GM10266 (cell line): ENCODE results near the gene ANKS1A.

Experiments used
- DNase-seq: peaks from one replicate; pipeline ENCODE4 v3.0.0; 2012; ENCODE audit errors: extremely low spot score
- TF ChIP-seq, protein P1 (sequence below): IDR thresholded peaks from 2 replicates; pipeline ENCODE4 v1.5.1; 2012; ENCODE audit warnings: mild to moderate bottlenecking, low read depth; ENCODE audit not compliant: control insufficient read depth, insufficient read depth; ENCODE audit errors: missing control alignments

The ANKS1A gene

DNA sequence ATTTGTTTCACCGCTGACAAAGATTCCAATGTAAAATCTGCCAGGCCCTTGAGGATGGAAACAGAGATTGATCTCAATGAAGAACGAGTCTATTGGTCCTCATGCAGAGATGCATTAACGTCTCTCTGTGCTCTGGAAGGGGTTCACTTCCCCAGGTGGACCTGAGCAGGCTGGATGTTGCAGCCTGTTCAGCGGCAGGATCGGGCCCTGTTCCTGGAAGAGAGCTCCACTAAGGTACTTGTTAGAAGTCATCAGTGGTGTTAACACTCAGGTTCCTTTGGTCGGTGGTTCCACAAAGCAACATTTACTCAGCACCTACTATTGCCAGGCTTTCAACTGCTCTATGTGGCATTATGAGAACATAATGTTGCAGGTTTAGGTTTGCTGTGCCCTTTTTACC, 144.6 kb downstream of the ANKS1A start:
- TF ChIP-seq, protein P1, sequence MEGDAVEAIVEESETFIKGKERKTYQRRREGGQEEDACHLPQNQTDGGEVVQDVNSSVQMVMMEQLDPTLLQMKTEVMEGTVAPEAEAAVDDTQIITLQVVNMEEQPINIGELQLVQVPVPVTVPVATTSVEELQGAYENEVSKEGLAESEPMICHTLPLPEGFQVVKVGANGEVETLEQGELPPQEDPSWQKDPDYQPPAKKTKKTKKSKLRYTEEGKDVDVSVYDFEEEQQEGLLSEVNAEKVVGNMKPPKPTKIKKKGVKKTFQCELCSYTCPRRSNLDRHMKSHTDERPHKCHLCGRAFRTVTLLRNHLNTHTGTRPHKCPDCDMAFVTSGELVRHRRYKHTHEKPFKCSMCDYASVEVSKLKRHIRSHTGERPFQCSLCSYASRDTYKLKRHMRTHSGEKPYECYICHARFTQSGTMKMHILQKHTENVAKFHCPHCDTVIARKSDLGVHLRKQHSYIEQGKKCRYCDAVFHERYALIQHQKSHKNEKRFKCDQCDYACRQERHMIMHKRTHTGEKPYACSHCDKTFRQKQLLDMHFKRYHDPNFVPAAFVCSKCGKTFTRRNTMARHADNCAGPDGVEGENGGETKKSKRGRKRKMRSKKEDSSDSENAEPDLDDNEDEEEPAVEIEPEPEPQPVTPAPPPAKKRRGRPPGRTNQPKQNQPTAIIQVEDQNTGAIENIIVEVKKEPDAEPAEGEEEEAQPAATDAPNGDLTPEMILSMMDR: no peak
- DNase-seq: no peak

DNA sequence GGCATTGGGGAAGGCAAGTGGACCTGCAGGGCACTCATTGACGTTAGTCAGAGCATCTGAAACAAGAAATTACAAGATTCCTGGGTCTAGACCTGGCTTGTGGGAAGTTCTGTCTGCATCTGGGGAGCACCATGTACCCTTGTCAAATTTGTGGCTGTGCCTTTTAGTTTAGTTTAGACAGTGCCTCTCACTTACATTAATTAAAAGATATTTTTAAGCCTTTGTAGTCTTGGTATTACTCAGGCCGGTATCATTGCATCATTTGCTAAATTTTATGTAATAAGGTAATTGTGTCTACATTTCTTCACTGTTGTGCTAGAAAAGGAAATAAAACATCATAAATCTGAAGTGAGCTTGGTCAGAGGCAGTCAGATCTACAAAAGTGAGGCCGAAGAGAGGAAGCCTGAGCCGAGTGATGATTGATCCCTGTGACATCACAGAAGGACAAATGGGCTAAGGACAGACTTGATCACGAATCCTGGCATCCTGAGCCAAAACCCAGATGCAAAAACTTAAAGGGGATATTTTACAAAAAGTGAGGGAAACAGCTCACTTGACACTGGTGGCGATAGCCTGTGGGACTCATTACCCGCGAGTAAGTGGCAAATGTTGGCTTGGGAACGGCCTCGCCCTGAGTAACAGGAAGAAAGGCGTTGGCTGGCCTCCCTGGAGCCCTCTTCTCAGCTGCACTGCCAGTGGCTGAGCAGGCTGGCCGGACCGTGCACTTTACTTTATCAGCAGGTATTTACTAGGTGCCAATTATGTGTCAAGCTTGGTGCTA, 145.5 kb downstream of the ANKS1A start:
- no peak for DNase-seq
- TF ChIP-seq, protein P1: no peak

DNA sequence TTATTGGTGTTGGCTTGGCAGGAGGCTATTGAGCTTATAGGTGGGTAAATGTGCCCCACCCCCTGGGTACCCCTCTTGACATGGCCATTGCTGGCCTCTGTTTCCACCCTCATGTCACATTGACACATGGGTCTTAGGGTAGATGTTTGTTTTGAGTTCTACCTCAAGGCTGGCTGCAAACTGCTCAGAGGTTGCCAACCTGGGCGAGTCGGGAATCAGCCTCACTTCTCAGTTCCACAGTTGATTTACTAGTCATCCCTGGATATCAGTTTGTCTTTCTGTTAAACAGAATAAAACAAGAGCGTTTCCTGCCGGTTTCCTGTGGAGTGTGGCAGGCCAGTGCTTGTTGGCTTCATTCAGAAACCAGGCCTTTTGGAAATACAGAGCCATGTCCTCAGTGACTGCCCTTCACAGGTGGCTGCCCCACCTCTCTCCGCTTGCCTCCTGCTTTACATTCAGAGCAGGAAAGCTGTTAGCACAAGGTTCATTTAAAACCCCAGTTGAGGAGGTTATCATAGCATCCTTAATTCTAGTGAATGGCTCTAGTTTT, 146.5 kb downstream of the ANKS1A start:
- no peak for DNase-seq
- TF ChIP-seq, protein P1: no peak

DNA sequence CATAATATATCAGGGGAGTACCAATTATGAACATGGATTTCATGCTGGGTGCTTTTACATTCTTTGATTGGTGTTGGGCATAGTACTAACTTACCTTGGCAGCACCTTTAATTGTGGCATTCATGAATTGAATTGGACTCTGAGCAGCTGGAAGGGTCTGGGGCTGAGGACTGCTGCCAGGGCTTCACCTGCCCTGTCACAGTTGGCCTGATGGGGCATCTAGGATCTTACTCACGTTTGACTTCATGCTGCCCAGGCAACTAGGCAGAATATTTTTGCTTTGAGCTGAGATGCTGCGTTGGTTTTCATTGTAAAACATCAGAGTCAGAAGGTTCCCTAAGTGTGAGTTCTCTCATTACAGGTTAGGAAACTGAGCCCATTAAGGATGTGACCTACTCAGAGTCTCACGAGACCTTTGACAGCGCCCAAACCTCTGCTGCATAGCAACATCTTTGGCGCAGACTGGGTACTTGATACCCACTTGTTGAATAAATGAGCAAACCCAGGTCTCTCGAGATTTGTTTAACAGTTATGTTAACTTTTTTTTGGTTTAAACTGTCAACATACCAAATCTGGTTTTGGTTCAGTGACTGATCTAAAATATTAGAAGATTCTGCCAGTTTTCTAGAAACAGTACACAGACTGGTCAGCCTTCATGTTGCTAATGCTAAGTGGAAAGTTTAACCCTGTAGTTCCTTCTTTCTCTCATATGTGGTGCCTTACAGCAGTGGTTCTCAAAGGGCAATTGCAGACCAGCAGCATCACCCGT, 147.2 kb downstream of the ANKS1A start:
- no peak for DNase-seq

DNA sequence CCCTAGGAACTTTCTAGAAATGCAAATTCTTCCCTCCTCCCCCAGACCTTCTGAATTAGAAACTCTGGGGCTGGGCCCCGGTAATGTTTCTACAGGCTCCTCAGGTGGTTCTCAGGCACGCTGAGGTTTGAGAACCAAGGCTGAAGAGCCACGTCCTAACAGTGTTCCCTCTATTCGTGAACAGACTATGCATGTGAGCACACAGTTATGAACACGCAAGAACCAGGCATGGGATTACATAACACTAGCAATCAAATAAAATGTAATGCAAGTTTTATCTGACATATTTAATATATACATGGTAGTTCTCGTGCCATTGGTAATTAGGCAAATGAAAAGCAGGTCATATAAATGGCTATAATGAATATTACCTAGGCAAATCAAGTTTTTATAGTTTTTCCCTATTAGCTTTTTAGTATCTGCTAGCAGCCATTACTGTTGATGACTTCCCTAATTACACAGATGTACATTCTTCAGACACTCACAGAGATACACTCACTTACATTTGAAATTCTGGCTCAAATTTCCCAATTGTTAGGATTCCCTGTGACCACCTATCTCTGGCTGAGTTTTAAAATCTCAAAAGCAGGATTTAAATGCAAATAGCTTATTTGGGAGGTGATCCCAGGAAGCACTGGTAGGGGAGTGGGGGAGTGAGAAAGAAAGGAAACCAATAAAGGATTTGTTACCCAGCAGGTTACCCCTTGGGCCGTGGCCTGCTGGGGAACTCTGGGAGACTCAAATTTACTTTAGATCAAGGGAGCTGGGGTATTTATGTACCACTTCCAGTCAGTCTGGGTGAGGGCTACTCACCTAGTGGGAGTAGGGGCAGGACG, 148.0 kb downstream of the ANKS1A start:
- TF ChIP-seq, protein P1: no peak
- DNase-seq: no peak

More for the DNA sequence above, 147.2 kb downstream of the ANKS1A start:
- TF ChIP-seq, protein P1: no peak

DNA sequence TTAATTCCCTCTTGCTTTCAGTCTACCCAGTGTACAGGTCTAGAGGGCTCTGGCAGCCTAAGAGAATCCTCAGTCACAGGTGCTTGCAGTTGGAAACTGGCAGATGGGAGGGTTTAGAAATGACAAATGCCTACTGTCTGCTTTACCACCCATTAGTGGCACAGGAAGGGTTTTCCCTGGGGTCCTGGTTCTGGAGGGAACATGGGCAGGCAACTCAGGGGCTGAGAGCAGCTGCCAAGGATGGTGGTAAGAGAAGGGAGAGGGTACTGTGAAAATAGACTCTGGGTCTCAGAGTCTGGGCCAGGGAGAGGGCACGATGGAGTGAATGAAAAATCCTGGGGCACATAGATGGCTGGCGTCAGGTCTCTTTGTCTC, 148.6 kb downstream of the ANKS1A start:
- DNase-seq: no peak

More for the DNA sequence above, 148.6 kb downstream of the ANKS1A start:
- TF ChIP-seq, protein P1: no peak
